Astrocyte (in vitro differentiated cells and primary cell): Measurements from ENCODE around the gene TMEM273.

Source experiments
- EZH2 ChIP-seq: IDR thresholded peaks from 2 replicates; pipeline ENCODE4 v1.6.1; 2012; ENCODE audit warnings: mild to moderate bottlenecking, low read length, inconsistent platforms; ENCODE audit not compliant: insufficient read depth
- TF ChIP-seq, protein P1 (sequence below): IDR thresholded peaks from 2 replicates; pipeline ENCODE4 v1.5.1; 2011; ENCODE audit warnings: low read depth, mild to moderate bottlenecking, inconsistent platforms, low read length, moderate library complexity; ENCODE audit not compliant: insufficient read depth

GRCh38 chr10:49223205-49223604 lies 35.0 kb upstream of the TMEM273 start:
- TF ChIP-seq, protein P1, sequence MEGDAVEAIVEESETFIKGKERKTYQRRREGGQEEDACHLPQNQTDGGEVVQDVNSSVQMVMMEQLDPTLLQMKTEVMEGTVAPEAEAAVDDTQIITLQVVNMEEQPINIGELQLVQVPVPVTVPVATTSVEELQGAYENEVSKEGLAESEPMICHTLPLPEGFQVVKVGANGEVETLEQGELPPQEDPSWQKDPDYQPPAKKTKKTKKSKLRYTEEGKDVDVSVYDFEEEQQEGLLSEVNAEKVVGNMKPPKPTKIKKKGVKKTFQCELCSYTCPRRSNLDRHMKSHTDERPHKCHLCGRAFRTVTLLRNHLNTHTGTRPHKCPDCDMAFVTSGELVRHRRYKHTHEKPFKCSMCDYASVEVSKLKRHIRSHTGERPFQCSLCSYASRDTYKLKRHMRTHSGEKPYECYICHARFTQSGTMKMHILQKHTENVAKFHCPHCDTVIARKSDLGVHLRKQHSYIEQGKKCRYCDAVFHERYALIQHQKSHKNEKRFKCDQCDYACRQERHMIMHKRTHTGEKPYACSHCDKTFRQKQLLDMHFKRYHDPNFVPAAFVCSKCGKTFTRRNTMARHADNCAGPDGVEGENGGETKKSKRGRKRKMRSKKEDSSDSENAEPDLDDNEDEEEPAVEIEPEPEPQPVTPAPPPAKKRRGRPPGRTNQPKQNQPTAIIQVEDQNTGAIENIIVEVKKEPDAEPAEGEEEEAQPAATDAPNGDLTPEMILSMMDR, result no peak
- no peak for TF ChIP-seq EZH2
